Measurements from ENCODE around the gene ZFYVE28. TPM values are rescaled to one million over a fixed set of nuclear protein-coding genes. Genes with fewer than 3 reads are reported as not detected.
A peak's percentile ranks its signal among the peaks of the same experiment; 100 is the strongest.

The ZFYVE28 gene
- total RNA-seq, 1 experiment from 2014 or later = 19.2 TPM

- Histone ChIP-seq H4K20me1 (ENCODE audit: insufficient read depth) (no peaks in the 10 kb centered on the region), H3K36me3 (ENCODE audit: control insufficient read depth in 1 of 2, insufficient read depth in 2 of 2, low read length in 2 of 2) (no peaks in the 10 kb centered on the region), H3K9me2 (ENCODE audit: insufficient read depth) (no peaks in the 10 kb centered on the region), H3K9me3 (ENCODE audit: control insufficient read depth in 1 of 2, insufficient read depth in 1 of 2, low read depth in 1 of 2, low read length in 2 of 2) (no peaks in the 10 kb centered on the region), H3K79me2 (ENCODE audit: insufficient read depth, low read length) (peaks cover 7% of the 10 kb centered on the region), H3K9ac (ENCODE audit: low read length) (peak overlapping the region; percentile 60), H3K4me2 (ENCODE audit: low read length) (peak overlapping the region; percentile 76), H3K4me1 (ENCODE audit: control insufficient read depth in 1 of 2, insufficient read depth in 2 of 2, low read length in 2 of 2) (peaks cover 8 to 24% of the 10 kb centered on the region in 2 experiments; a peak in 3 of 4 replicates), H3K27ac (ENCODE audit: low read depth, low read length) (no peak overlapping the region), H3K27me3 (ENCODE audit: insufficient read depth, low read length) (no peaks in the 10 kb centered on the region), H2AFZ (ENCODE audit: low read depth, low read length, poor library complexity, severe bottlenecking) (no peak overlapping the region), H3K4me3 (replicated peaks in 1 of 2; ENCODE audit: low read depth in 1 of 2, low read length in 2 of 2) (peak overlapping the region; percentile 19 to 55)
- CTCF ChIA-PET = no interaction called here
- BruUV-seq (replicated peaks) = no TSS peak
- RAD21 ChIA-PET (ENCODE audit: low non-redundant PET in 1 of 2, low total read pairs in 2 of 2, uncharacterized antibody in 2 of 2, unreplicated experiment in 2 of 2) = no interaction called here
- ATAC-seq (no peak), DNase-seq (ENCODE audit: low read depth, low spot score) (no peak)
- intact Hi-C loops (cut with micrococcal nuclease) = no loop called here
- TF ChIP-seq TCF7L2 (IDR thresholded peaks at IDR 0.05; ENCODE audit: borderline replicate concordance, extremely low read depth, insufficient read depth, insufficient read length) = no peak
- POLR2A ChIA-PET = no interaction called here
Measured at GRCh38 chr4:2462992-2463762, 44.7 kb upstream of the ZFYVE28 start.

GRCh38 chr4:2462218-2462991 lies 44.0 kb upstream of the ZFYVE28 start:
- no peak overlapping the region for H2AFZ ChIP-seq (ENCODE audit: low read depth, low read length, poor library complexity, severe bottlenecking)

More at GRCh38 chr4:2462218-2462991, 44.0 kb upstream of the ZFYVE28 start:
- Histone ChIP-seq H3K4me3 (replicated peaks in 1 of 2; ENCODE audit: low read depth in 1 of 2, low read length in 2 of 2) (peak overlapping the region; percentile 19 to 55), H3K4me1 (ENCODE audit: control insufficient read depth in 1 of 2, insufficient read depth in 2 of 2, low read length in 2 of 2) (peaks cover 8 to 16% of the 10 kb centered on the region in 2 experiments; a peak in 3 of 4 replicates), H3K36me3 (ENCODE audit: control insufficient read depth in 1 of 2, insufficient read depth in 2 of 2, low read length in 2 of 2) (no peaks in the 10 kb centered on the region), H3K4me2 (ENCODE audit: low read length) (peak overlapping the region; percentile 76), H3K27ac (ENCODE audit: low read depth, low read length) (peak overlapping the region; percentile 24; the same call in 1 of the 2 replicates), H3K9me2 (ENCODE audit: insufficient read depth) (no peaks in the 10 kb centered on the region), H3K27me3 (ENCODE audit: insufficient read depth, low read length) (no peaks in the 10 kb centered on the region), H4K20me1 (ENCODE audit: insufficient read depth) (no peaks in the 10 kb centered on the region), H3K79me2 (ENCODE audit: insufficient read depth, low read length) (no peaks in the 10 kb centered on the region; the same call in 1 of the 2 replicates), H3K9me3 (ENCODE audit: control insufficient read depth in 1 of 2, insufficient read depth in 1 of 2, low read depth in 1 of 2, low read length in 2 of 2) (no peaks in the 10 kb centered on the region), H3K9ac (ENCODE audit: low read length) (peak overlapping the region; percentile 60)
- POLR2A ChIA-PET = no interaction called here
- intact Hi-C loops (cut with micrococcal nuclease) = no loop called here
- TF ChIP-seq ZFX (IDR thresholded peaks at IDR 0.05) (peak; percentile 93; the same call in 1 of the 2 replicates), EZH2phosphoT487 (IDR thresholded peaks at IDR 0.05; ENCODE audit: borderline replicate concordance) (no peak), YY1 (IDR thresholded peaks at IDR 0.05; ENCODE audit: extremely low read depth, insufficient replicate concordance, low read depth, low read length) (no peak), SRF (IDR thresholded peaks at IDR 0.05; ENCODE audit: low read depth) (no peak), ATF3 (IDR thresholded peaks at IDR 0.05) (no peak), SIN3A (IDR thresholded peaks at IDR 0.05; ENCODE audit: low read depth) (no peak), RAD21 (IDR thresholded peaks at IDR 0.05; ENCODE audit: low read depth) (no peak), CTCF (IDR thresholded peaks at IDR 0.05 in 2 of 3, conservative IDR thresholded peaks at IDR 0.05 in 1 of 3; ENCODE audit: borderline replicate concordance in 1 of 3, insufficient read depth in 1 of 3, low read depth in 2 of 3, low read length in 2 of 3) (peak in 1 of 3 experiments; percentile 35; a peak in 2 of 6 replicates)
- BruUV-seq (replicated peaks) = no TSS peak
- DNase-seq (ENCODE audit: low read depth, low spot score) = peak; percentile 15
- RAD21 ChIA-PET (ENCODE audit: low non-redundant PET in 1 of 2, low total read pairs in 2 of 2, uncharacterized antibody in 2 of 2, unreplicated experiment in 2 of 2) = no interaction called here
- ATAC-seq = peak; percentile 93
- CTCF ChIA-PET = no interaction called here

Data from HCT116 (cell line).